HG03064 (cell line): ENCODE data around the gene PIP5K1B.

ENCODE experiments used
- ATAC-seq: cut with Tn5 transposase; IDR thresholded peaks from one replicate; pipeline ENCODE4 v1.9.1; 2021; ENCODE audit warnings: low read depth; ENCODE audit not compliant: unreplicated experiment

PIP5K1B gene

DNA sequence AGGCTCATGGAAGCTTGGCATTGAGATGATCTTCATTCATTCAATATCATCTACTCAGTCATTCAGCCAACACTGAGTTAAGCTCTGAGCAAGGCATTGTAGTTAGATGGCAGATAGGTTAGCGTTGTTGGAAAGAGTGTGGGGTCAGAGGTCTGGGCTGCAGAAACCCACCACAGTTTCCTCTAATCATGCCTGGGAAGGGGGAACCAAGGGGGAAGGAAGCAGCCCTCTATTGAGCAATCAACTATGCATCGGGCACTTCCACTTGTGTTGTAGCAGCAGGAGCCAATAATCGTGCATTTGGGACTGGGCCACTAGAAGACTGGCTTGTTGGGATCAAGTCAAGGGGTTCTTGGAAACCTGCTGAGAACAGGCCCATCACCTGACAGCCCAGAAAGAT is 139.1 kb downstream of the PIP5K1B start:
- no peak for ATAC-seq

DNA sequence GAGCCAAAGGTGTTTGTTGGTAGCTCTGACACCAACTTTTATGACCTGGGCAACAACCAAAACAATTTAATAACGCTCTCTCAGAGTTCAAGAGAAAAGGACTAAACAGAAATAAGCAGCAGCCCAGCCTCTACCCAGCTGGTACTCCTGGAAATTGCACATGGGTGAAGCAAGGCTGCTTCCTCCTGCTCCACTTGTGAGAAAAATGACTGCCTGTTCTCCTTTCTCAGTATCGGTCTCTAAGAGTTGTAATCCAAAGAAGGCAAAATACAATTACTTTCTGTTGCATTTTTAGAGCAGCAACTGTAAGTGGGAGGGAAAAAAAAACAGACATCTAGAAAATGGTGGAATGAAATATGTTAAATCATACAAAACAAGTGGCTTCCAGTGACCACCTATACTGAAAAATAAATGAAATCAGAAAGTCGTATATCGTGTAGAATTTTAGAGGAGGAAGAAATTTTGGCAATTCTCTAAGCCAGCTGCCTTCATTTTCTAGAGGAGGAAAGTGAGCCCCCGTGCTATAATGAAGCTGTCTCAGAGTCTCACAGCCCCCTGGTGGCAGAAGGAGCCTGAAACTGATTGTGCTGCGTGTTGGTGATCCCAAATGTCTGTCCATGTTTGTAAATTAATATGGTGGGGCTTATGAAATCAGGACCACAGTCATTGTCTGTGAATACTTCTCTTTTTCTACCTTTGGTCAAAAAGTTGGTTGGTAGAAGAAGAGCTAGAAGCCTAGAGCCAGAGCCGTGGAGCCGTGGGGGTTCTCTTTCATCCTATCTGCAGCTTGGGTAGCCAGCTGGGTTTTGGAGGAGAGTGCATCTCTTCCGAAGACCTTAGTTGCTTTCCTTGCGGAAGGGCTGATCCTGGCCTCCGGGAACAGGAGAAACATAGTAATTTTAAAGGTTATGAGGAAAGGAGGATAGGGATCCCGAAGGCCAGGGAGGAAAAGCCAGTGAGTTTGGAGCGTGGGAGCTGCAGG is 139.9 kb downstream of the PIP5K1B start:
- peak; percentile 64 for ATAC-seq

DNA sequence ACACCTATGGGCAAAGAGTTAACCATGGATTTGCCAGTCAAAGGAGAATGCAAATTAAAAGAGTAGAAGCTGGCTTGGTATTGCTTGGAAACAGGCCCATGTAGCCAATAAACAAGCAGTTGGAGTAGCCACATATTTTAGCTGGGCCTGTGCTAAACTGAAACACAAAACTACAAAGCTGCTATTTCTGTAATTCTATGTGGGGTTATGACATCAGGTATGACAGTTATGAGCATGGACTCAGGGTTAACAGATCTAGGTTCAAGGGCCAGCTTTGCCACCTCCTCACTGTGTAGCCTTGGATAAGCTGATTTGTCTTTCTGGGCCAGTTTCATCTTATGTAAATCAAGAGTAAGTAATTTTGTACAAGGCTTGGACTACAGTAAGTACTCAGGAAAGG is 142.7 kb downstream of the PIP5K1B start:
- no peak for ATAC-seq

DNA sequence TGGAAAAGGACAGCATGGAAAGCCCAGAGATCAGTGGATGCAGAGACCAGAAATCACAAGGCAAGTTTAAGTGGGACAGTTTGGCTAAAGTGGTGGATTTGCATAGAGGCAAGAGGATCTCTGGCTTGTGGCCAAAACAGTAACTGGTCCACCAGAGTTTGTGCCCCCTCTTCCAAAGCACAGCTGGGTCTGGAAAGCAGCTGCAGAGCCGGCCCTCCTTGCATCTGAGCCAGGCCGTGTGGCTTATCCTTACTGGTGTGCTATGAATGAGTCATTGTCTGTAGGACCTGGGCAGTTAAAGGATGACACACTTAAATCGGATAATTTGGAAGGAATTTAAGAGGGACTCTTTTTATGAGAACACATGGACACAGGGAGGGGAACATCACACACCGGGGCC is 146.6 kb downstream of the PIP5K1B start:
- ATAC-seq: no peak

DNA sequence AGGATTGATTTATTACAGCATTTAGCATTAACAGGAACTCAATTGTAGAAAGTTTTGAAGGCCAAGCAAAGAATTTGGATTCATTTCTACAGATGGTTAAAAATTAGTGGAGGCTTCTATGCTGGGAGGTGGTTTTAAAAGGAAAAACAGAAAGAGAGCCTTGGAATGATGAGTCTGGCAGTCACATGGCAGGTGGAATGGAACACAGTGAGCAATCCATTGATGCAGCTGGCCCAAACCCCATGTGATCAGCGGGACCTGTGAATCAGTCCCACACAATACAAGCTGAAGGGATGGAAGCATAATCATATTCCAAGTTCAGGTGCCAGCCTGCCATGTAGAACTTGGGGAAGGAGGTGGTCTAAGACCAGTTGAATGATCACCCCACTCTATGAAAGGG is 147.9 kb downstream of the PIP5K1B start:
- ATAC-seq: no peak

DNA sequence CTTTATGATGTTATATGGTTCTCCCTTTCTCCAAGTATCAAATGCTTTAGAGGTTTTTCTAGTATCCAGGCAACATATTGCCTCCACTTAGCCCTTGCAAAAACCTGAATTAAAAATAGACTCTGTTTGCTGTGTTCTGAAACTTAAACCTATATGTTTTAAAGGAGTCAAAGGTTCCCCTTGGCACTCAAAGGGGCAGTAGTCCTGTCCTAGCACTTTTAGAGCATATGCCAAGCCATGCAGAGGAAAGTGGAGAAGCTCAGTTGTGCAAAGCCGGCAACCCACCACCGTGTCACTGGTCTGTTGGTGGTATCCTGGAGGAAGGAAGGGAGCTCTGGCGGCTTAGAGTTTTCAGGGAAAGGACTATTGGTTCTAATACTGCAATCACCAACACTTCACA is 154.3 kb downstream of the PIP5K1B start:
- no peak for ATAC-seq

DNA sequence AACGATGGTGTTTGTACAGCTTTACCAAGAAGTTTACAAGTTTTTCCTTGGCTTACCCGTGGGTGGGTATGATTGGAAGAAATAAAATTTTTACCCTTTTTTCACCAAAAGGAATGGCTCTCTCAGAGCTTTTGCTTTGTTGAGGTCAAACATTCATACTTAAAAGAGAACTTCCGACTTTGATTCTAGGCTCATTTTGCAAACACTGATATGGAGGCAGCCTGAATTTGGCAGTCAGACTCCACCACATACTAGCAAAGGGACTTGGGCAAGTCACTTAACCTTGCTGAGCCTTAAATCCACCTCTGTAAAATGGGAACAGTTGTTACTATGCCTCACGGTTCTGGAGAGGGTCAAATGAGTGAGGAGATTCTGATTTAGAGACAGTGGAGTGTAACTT is 155.4 kb downstream of the PIP5K1B start:
- ATAC-seq: no peak

DNA sequence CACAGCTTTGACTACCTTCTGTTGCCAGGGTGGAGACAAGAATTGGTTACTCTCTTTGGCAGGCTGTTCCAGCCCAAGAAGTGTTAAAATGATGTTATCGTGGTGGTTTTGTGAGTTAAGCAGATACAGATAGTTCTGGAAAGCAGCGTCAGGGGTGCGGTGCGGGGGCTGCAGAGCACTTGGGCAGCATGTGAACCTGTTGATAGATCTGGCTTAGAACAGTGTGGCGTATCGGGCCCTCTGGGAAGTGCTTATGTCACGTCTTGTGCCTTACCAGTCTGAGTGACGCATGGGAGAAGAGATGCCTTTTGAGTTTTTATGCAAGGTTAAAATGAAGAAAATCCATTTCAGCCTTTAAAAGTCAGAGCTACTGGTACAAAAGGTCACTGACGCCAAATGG is 156.4 kb downstream of the PIP5K1B start:
- ATAC-seq: no peak

DNA sequence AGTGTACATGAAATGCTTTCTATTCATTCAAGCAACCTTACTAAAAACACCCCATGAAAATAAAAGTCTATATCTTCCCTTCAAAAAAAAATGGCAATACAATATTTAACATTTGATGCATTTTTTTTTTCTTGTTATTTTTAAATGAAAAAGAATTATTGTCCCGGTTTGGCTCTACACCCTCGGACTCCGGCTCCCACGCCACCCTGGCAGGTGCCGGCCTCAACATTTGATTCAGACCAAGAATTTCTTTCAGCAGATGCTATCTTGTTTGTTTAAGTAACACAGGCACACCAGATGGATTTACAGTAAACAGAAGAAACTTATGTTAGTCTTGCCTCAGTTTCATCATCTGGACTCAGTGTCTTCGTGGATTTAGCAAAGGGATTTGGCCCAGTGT is 162.0 kb downstream of the PIP5K1B start:
- no peak for ATAC-seq

DNA sequence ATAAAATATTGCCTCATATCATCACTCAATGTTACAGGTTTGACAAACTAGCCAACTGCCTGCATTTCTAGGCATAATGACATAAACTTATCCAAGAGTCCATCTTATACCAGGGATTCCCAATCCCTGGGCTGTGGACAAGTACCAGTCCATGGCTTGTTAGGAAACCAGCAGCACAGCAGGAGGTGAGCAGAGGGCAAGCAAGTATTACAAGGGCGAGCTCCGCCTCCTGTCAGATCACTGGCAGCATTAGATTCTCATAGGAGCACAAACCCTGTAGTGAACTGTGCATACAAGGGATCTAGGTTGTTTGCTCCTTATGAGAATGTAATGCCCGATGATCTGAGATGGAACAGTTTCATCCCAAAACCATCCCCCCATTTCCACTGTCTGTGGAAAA is 164.0 kb downstream of the PIP5K1B start:
- no peak for ATAC-seq

DNA sequence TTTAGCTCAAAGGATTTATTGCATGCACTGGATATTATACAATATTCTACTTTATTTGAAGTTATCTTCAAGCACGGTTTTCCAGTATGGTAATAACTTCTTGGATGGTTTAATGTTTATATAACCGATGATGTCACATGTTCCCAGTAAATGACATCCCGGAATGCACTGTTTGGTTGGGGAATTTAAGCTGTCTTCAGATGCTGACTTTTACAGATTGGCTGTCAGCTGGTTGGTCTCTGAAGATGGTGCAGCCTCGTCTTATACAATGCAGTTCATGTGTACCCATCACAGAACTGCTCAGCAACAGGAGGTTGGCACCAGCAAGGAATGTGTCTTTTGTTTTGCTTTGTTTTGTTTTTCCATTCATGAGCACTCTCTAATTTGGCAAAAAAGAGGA is 165.0 kb downstream of the PIP5K1B start:
- no peak for ATAC-seq

DNA sequence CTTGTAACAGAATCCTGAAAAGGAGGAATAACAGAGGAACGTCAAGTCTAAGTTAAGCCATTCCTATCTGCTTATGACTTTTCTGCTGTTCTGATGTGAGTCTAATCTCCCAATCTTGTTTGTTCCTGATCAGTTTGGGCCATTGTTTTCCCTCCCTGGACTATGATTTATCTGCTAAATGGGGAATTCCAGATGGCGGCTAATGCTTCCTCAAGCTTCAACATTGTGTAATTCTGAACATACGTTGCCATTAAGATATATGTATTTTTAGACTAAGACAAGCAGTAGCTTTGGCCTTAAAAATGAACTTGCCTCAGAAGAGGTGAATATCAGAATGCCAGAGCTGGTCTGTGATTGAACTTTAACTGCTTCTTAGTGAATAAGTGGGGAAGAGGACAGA is 166.2 kb downstream of the PIP5K1B start:
- no peak for ATAC-seq

DNA sequence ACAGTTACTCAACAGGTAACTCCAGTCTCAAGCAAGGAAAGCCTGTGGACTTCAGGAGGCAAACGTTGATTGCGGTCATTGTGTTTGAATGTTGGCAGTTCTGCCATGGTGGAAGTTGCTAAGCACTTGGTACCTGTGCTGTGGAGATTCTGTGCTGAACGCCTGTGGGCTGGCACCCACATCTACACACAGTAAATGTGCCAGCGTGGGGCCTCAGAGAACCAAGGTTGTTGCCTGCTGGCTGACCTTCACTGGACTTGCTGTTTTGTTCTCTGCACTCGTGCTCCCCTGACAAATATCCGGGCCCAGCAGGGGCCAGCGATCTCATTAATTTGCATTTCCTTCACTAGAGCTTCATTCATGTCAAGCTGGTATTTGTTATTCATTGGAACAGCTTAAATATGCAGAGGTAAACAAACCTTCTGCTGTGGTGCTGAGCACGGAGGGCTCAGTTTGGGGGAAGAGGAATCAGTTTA is 167.0 kb downstream of the PIP5K1B start:
- ATAC-seq: no peak

DNA sequence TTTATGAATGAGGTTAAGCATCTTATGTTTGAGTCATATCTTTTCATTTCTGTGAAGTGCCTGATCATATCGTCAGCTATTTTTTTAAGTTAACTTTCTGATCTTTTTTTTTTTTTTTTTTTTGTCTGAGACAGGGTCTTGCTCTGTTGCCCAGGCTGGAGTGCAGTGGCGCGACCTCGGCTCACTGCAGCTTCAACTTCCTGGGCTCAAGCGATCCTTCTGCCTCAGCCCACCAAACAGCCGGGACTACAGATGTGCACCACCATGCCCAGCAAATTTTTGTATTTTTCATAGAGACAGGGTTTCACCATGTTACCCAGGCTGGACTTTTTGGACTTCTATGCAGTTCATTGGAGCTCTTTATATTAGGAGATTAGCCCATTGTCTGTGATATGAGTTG is 168.1 kb downstream of the PIP5K1B start:
- no peak for ATAC-seq

DNA sequence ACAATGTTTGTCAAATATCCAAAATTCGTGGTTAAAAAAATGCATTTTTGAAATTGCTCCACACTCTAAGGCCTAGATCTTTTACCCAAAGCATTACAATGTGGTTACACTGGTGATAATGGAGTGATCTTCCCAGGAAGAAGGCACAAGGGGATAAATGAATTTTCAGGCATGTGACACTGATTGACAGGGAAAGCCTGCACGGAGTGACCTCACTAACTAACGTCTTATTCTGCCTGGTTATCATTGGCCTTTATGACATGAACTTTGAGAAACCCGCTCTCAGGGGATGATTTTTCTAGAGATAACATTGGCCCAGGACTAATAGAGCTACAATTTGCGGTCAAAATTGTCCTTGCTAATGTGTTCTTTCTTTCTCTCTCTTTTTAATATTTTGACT is 171.2 kb downstream of the PIP5K1B start:
- ATAC-seq: no peak

DNA sequence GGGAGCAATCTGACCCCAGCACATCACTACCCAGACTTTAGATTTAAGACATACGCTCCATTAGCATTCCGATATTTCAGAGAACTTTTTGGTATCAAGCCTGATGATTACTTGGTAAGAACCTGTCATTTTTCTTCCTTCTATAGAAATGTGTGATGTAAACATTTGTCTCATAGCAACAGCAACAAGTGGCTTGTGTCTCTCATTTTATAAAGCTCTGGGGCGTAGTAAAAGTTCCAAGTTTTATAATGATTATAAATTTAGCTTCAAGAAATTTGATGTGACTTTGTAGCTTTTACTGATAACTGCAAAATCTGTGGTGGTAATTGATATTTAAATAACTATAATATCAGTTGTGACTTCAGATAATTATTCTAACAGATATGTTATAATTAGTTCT is 171.6 kb downstream of the PIP5K1B start:
- ATAC-seq: no peak

DNA sequence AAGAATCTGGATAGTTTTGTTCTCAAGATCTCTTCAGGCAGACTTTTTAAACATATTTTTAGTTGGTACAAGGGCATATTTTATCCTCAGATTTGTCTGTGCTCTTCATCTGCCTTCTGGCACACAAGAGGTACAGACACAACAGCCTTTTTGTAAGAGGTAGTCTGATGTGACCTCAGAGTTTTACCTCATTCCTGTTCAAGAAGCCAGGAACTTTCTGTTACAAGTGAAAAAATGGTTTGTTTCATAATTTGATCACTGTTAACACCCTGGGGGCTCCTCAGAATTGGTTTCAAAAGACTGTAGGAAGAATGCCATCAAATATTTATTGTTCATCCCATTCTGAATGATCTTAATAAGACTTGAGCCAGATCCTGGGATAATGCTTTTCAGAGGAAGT is 172.2 kb downstream of the PIP5K1B start:
- no peak for ATAC-seq

DNA sequence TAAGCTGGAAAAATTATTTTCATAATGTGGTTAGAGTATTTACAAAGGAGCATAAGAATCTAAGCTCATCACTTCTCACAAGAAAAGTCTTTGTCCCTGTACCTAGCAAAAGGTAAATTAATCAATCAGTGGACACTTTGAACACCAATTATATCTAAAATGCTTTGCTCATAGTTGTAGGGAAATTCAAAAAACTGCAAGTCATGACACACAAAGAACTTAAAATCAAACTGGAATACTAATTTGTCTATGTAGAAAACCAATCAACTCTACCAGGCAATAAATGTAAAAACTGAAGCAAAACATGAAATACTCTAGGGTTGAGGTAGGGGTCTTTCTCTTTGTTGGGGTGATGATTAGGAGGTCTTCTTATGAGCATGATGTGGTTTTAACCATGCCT is 173.4 kb downstream of the PIP5K1B start:
- no peak for ATAC-seq

DNA sequence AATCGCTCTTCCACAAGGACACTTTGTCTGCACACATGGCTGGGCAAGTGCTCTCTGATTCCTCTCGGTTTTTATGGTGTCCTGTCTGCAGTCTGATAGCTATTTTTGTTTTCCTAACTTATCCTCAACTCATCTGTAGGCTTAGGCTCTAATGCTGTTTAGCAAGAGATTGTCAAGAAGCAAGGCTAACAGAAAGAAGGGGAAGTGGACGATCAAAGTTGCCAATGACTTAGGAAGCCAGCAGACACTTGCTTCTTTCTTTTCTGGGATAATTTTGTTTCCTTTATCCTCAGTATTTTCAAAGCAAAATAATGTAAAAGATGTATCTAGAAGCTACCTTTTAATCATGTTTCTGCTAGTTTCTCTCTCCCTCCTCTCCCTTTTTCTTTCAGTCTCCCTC is 178.2 kb downstream of the PIP5K1B start:
- ATAC-seq: no peak

DNA sequence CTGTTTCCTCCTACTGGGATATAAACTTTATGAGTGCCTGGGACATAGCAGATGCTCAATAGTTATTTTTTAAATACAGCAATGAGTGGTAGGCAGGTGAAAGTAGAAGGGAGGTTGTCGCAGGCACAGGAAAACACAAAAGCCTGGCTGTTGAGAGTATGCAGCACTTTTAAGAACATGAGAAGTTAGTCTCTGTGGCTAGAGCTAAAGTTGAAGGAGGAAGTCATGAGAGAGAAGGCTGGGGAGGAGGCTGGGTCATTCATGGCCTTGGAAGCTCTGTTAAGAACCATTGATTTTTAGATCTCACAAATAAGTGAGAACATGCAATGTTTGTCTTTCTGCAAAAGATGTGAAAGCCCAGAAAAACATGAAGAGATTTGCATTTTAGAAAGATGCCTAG is 182.2 kb downstream of the PIP5K1B start:
- ATAC-seq: no peak

DNA sequence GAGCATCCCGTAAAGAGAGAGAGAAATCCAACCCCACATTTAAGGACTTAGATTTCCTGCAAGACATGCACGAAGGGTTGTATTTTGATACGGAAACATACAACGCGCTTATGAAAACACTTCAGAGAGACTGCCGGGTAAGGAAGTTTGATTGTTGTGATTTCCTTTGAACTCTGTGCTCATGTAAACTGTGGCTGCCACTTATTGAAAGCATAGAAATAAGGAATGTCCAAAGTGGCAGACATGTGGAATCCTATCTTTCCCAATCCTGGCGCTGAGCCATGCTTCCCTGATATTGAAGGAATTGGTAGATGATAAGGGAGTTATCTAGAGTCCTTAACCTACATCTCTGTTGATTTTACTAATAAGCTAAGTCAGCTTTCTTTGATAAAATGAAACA is 189.5 kb downstream of the PIP5K1B start:
- no peak for ATAC-seq

DNA sequence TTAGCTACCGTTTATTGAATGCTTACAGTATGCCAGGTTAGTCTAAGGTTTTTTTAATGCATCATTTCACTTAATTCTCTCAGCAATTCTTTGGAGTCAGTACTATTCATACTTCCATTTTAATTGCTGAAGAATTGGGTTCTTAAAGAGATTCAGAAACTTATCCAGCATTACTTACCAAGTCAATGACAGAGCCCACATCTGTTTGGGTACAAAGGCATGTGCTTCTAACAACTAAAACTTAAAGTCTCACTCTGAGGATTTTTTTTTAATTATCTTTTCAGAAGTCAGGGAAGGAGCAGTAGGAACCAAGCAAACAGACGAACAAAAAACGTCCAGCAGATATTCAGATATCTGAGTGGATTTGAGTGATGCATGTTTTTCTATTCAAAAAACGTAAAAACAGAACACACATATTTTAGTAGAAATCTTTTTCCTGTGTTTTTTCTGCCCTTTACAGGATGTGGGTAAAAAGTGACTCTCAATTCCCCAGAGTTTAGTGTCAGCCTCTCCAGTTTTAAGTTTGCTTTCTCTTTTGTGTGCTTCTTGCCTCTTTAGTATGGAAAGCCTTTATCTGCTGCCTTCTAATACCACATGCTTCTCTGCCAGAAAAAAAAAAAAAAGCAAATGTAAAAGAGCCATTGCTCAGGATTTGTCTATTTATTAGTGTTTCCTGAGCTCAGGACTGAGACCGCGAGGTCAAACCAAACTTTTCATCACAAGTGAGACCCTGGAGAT is 190.9 kb downstream of the PIP5K1B start:
- peak; percentile 91 for ATAC-seq
